ENCODE measurements around the gene GLB1L. TPM values are rescaled to one million over a fixed set of nuclear protein-coding genes. Genes with fewer than 3 reads are reported as not detected.

Gene GLB1L
- total RNA-seq, 6 experiments from 2014 or later: 2.1 to 4.2 (median 2.8) TPM

- peaks cover 0 to under 1% (median 0%) of the 10 kb centered on the region in 4 donors for H3K4me1 ChIP-seq
- H3K4me3 ChIP-seq: no peak overlapping the region
- H3K36me3 ChIP-seq: peaks cover 0 to 48% (median 10%) of the 10 kb centered on the region in 4 donors
- H3K9me3 ChIP-seq: no peaks in the 10 kb centered on the region
- DNase-seq (no peak), ATAC-seq (no peak)
- intact Hi-C loops (cut with DNase I): no loop called here
- H3K27ac ChIP-seq: no peak overlapping the region
- WGBS (ENCODE audit: insufficient coverage, low coverage, low lambda C conversion rate, missing lambda C conversion rate): 93% methylated on average over 6 of the region's 12 CpGs
- no peaks in the 10 kb centered on the region for H3K27me3 ChIP-seq
- TF ChIP-seq CTCF (IDR thresholded peaks at IDR 0.05) (no peak), POLR2A (IDR thresholded peaks at IDR 0.05) (no peak)
These were observed 40.1 kb upstream of the GLB1L start for GRCh38 chr2:219285373-219285735.

DNA sequence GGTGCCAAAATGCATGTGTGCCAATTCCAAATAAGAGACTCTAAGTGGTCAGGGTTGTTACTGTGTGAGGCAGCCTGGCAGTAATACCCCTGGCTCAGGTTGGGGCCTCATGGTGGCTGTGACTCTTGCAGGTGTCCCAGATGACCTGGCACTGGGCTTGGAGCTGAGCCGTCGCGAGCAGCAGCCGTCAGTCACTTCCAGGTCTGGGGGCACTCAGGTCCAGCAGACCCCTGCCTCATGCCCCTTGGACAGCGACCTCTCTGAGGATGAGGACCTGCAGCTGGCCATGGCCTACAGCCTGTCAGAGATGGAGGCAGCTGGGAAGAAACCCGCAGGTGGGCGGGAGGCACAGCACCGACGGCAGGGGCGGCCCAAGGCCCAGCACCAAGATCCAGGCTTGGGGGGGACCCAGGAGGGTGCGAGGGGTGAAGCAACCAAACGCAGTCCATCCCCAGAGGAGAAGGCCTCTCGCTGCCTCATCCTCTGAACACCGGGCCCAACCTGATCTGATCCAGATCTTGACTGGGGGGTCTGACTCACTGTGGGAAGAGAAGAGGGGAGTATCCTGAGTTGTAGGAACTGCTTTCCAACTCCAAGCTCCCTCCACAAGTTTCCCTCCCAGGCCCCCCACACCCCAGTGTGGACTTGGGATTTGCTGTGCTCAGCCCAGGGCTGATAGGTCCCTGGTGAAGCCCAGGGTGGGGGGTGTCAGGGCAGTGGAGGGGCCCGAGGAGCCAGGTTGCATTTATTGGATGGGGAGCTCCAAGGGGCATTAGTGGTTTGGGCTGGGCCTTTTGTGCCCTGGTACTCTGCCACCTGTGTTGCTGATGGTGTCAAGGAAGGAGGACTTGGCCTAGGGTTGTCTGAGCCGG, 39.5 kb upstream of the GLB1L start:
- Histone ChIP-seq H3K4me3 (no peak overlapping the region), H3K9me3 (no peaks in the 10 kb centered on the region), H3K4me1 (peaks cover 0 to 3% (median 0%) of the 10 kb centered on the region in 4 donors), H3K27ac (no peak overlapping the region), H3K27me3 (no peaks in the 10 kb centered on the region), H3K36me3 (peaks cover 0 to 48% (median 10%) of the 10 kb centered on the region in 4 donors)
- TF ChIP-seq CTCF (IDR thresholded peaks at IDR 0.05): no peak
- TF ChIP-seq POLR2A (IDR thresholded peaks at IDR 0.05): no peak
- WGBS (ENCODE audit: insufficient coverage, low coverage, low lambda C conversion rate, missing lambda C conversion rate): 80% methylated on average over 1 of the region's 16 CpGs
- intact Hi-C loops (cut with DNase I): no loop called here
- no peak for DNase-seq
- ATAC-seq: no peak

DNA sequence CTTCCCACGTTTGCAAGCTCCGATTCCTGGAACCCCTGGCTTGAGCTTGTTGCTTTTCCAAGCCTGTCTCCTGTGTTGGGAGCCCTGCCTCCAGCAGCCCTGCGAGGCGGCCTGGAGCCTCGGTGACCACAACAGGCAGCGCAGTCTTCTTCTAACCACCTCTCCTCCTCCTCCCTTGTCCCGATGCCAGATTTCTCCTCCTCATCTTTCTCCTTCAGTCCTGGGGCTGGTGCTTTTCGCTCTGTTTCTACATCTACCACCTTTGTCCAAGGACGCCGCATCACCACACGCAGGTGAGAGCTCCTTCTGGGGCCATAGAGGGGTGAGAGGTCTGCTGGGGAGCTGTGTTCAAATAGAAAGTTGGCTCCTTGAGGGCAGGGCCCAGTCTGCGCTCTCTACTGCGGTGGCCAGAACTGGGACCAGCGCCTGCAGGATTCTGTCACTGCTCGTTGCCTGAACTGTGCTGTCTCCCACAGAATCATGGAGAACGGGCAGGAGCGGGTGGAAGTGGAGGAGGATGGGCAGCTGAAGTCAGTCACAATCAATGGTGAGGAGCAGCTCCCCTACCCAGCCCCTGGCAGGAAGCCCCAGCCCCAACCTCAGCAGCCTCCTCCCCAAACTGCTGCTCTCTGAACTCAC, 37.8 kb upstream of the GLB1L start:
- intact Hi-C loops (cut with DNase I): no loop called here
- 93% methylated on average over 8 of the region's 17 CpGs for WGBS (ENCODE audit: insufficient coverage, low coverage, low lambda C conversion rate, missing lambda C conversion rate)
- Histone ChIP-seq H3K27me3 (no peaks in the 10 kb centered on the region), H3K36me3 (peaks cover 0 to 48% (median 10%) of the 10 kb centered on the region in 4 donors), H3K9me3 (no peaks in the 10 kb centered on the region), H3K27ac (no peak overlapping the region), H3K4me3 (no peak overlapping the region), H3K4me1 (peaks cover 0 to 11% (median 0%) of the 10 kb centered on the region in 4 donors)
- DNase-seq (no peak), ATAC-seq (no peak)
- no peak for TF ChIP-seq CTCF (IDR thresholded peaks at IDR 0.05)
- no peak for TF ChIP-seq POLR2A (IDR thresholded peaks at IDR 0.05)

DNA sequence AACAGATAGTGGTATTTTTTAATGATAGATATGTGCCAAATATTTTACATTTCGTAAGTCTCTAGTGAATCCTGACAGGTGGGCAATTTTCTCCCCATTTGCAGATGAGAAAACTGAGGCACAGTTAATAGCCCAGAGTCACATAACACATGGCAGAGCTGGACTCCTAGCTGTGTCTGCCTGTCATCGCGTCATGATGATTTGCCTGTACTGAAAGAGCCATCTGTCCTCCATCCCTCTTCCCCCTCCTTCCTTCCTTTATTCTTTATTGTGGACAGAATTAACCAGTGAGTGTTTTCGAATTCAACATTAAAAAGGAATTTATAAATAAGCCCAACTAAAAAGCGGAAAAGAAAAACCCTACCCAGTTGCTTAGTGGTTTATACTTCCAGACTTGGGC, 37.1 kb upstream of the GLB1L start:
- peaks cover 0 to 15% (median 0%) of the 10 kb centered on the region in 4 donors for H3K4me1 ChIP-seq
- intact Hi-C loops (cut with DNase I): no loop called here
- no peak overlapping the region for H3K27ac ChIP-seq
- H3K4me3 ChIP-seq: no peak overlapping the region
- DNase-seq (no peak), ATAC-seq (no peak)
- H3K36me3 ChIP-seq: peaks cover 0 to 48% (median 10%) of the 10 kb centered on the region in 4 donors
- H3K27me3 ChIP-seq: no peaks in the 10 kb centered on the region
- no peak for TF ChIP-seq CTCF (IDR thresholded peaks at IDR 0.05)
- no peak for TF ChIP-seq POLR2A (IDR thresholded peaks at IDR 0.05)
- 84% methylated on average over 5 of the region's 5 CpGs for WGBS (ENCODE audit: insufficient coverage, low coverage, low lambda C conversion rate, missing lambda C conversion rate)
- no peaks in the 10 kb centered on the region for H3K9me3 ChIP-seq

All from right lobe of liver (tissue), 6 donors.